ENCODE data around the gene GRXCR2.

The GRXCR2 gene

GRCh38 chr5:145834917-145835847 lies 37.6 kb downstream of the GRXCR2 start, which contains the start of gene PRELID2:
Gene PRELID2 (minus strand): TSS chr5:145835342. CDS start chr5:145835251, 91 bp downstream.
- no peak for DNase-seq

- DNase-seq, result no peak
Observed at GRCh38 chr5:145834554-145834916, 38.3 kb downstream of the GRXCR2 start.

GRCh38 chr5:145833631-145834200 lies 39.1 kb downstream of the GRXCR2 start:
- no peak for DNase-seq

GRCh38 chr5:145830594-145830993 lies 42.2 kb downstream of the GRXCR2 start:
- DNase-seq, result no peak

- DNase-seq, result no peak
Observed at GRCh38 chr5:145829708-145830361, 43.0 kb downstream of the GRXCR2 start.

GRCh38 chr5:145826895-145827674 lies 45.7 kb downstream of the GRXCR2 start:
- no peak for DNase-seq

- no peak for DNase-seq
Observed at GRCh38 chr5:145825751-145826180, 47.0 kb downstream of the GRXCR2 start.

GRCh38 chr5:145824040-145824439 lies 48.8 kb downstream of the GRXCR2 start:
- no peak for DNase-seq

GRCh38 chr5:145818604-145819003 lies 54.2 kb downstream of the GRXCR2 start:
- DNase-seq, result no peak

- DNase-seq, result no peak
Observed at GRCh38 chr5:145812877-145813276, 59.9 kb downstream of the GRXCR2 start.

- DNase-seq, result no peak
Observed at GRCh38 chr5:145811834-145812625, 60.8 kb downstream of the GRXCR2 start.
